HG03064 (cell line): ENCODE results near the gene CDYL2.
"Not testable (repeated sequence)": the region's sequence is repeated elsewhere in the genome, so short reads cannot be mapped to it uniquely, and the experiment has no call there.

Experiments
- ATAC-seq: cut with Tn5 transposase; IDR thresholded peaks from one replicate; pipeline ENCODE4 v1.9.1; 2021; ENCODE audit warnings: low read depth; ENCODE audit not compliant: unreplicated experiment

Gene CDYL2

GRCh38 chr16:80752541-80752940 is 51.9 kb downstream of the CDYL2 start:
- no peak for ATAC-seq

- ATAC-seq = no peak
Observed at GRCh38 chr16:80751167-80751566, 53.2 kb downstream of the CDYL2 start.

- no peak for ATAC-seq
Observed at GRCh38 chr16:80746231-80746630, 58.2 kb downstream of the CDYL2 start.

- no peak for ATAC-seq
Observed at GRCh38 chr16:80744856-80745255, 59.5 kb downstream of the CDYL2 start.

- ATAC-seq = no peak
Observed at GRCh38 chr16:80743772-80744171, 60.6 kb downstream of the CDYL2 start.

GRCh38 chr16:80743273-80743672 is 61.1 kb downstream of the CDYL2 start:
- no peak for ATAC-seq

- no peak for ATAC-seq
Observed at GRCh38 chr16:80742331-80742730, 62.1 kb downstream of the CDYL2 start.

GRCh38 chr16:80741724-80742123 is 62.7 kb downstream of the CDYL2 start:
- no peak for ATAC-seq

GRCh38 chr16:80739523-80739922 is 64.9 kb downstream of the CDYL2 start:
- ATAC-seq = no peak

- ATAC-seq = no peak
Observed at GRCh38 chr16:80738521-80738920, 65.9 kb downstream of the CDYL2 start.

- no peak for ATAC-seq
Observed at GRCh38 chr16:80735846-80736245, 68.6 kb downstream of the CDYL2 start.

- ATAC-seq = no peak
Observed at GRCh38 chr16:80733407-80733806, 71.0 kb downstream of the CDYL2 start.

- ATAC-seq = no peak
Observed at GRCh38 chr16:80731915-80732314, 72.5 kb downstream of the CDYL2 start.

- not testable (repeated sequence) for ATAC-seq
Observed at GRCh38 chr16:80727066-80727763, 77.2 kb downstream of the CDYL2 start.

- no peak for ATAC-seq
Observed at GRCh38 chr16:80725566-80726162, 78.7 kb downstream of the CDYL2 start.

GRCh38 chr16:80723981-80724380 is 80.4 kb downstream of the CDYL2 start:
- ATAC-seq = no peak

- no peak for ATAC-seq
Observed at GRCh38 chr16:80723091-80723490, 81.3 kb downstream of the CDYL2 start.

- ATAC-seq = no peak
Observed at GRCh38 chr16:80720804-80721371, 83.5 kb downstream of the CDYL2 start.

GRCh38 chr16:80719573-80719972 is 84.8 kb downstream of the CDYL2 start:
- ATAC-seq = no peak

GRCh38 chr16:80718480-80719220 is 85.7 kb downstream of the CDYL2 start:
- ATAC-seq = no peak

GRCh38 chr16:80717611-80718010 is 86.8 kb downstream of the CDYL2 start:
- no peak for ATAC-seq
